ENCODE results near the gene WWOX. TPM values are rescaled to one million over a fixed set of nuclear protein-coding genes. Genes with fewer than 3 reads are reported as not detected.

WWOX gene
- total RNA-seq, 6 donors from 2014 or later: 18.7 to 167 (median 31.0) TPM

DNA sequence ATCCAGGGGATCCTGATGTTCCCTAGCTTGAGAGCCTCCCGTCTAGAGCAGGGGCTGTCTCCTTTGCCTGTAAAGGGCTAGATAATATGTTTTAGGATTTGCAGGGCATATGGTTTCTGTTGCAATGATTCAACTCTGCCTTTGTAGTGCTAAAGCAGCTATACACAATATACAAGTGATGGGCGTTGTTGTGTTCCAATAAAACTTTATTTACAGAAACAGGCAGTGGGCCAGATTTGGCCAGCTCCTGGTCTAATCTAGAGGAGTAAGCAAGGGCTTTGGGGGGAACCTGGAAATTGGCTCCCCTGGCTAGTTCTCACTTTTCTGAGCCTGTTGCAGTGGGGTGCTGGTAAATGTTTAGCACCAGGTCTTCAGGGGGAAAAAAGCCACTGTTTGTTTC lies 13.8 kb downstream of the WWOX start:
- no peak for TF ChIP-seq POLR2AphosphoS5 (IDR thresholded peaks at IDR 0.05)
- ATAC-seq (ENCODE audit: low FRiP score in 2 of 2): no peak
- no peak overlapping the region for H3K4me3 ChIP-seq
- H3K4me1 ChIP-seq: no peaks in the 10 kb centered on the region
- H3K27me3 ChIP-seq: no peaks in the 10 kb centered on the region
- no peaks in the 10 kb centered on the region for H3K9me3 ChIP-seq
- no peak for DNase-seq
- WGBS, 2 donors: 95 to 100% methylated on average over 2 of the region's 2 CpGs
- peaks cover 0 to 37% (median 8%) of the 10 kb centered on the region in 4 donors for H3K36me3 ChIP-seq
- no peak overlapping the region for H3K27ac ChIP-seq

DNA sequence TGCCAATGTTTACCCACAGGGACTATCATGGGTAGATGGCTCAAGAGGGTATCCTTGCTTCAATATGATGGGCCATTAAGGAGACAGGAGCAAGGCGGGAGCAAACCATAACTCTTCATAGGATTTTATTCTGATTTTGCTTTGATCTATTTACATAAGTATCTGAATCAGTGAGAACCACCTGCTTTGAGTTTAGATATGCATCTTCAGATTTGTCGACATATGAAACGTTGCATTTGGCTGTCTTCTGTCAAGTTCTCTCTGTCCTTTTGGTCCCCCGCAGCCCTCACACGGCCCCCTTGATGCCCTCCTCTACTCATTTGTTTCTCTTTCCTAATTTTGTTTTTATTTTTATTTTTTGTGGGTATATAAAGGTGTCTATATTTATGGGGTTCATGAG lies 16.2 kb downstream of the WWOX start:
- Histone ChIP-seq H3K9me3 (no peaks in the 10 kb centered on the region), H3K4me3 (no peak overlapping the region), H3K27ac (no peak overlapping the region), H3K27me3 (no peaks in the 10 kb centered on the region), H3K36me3 (peaks cover 0 to 34% (median 7%) of the 10 kb centered on the region in 4 donors), H3K4me1 (no peaks in the 10 kb centered on the region)
- ATAC-seq (ENCODE audit: low FRiP score in 2 of 2) (no peak), DNase-seq (no peak)
- TF ChIP-seq POLR2A (IDR thresholded peaks at IDR 0.05) (no peak), EP300 (IDR thresholded peaks at IDR 0.05) (no peak), POLR2AphosphoS5 (IDR thresholded peaks at IDR 0.05) (no peak)
- TF ChIP-seq, protein P1, sequence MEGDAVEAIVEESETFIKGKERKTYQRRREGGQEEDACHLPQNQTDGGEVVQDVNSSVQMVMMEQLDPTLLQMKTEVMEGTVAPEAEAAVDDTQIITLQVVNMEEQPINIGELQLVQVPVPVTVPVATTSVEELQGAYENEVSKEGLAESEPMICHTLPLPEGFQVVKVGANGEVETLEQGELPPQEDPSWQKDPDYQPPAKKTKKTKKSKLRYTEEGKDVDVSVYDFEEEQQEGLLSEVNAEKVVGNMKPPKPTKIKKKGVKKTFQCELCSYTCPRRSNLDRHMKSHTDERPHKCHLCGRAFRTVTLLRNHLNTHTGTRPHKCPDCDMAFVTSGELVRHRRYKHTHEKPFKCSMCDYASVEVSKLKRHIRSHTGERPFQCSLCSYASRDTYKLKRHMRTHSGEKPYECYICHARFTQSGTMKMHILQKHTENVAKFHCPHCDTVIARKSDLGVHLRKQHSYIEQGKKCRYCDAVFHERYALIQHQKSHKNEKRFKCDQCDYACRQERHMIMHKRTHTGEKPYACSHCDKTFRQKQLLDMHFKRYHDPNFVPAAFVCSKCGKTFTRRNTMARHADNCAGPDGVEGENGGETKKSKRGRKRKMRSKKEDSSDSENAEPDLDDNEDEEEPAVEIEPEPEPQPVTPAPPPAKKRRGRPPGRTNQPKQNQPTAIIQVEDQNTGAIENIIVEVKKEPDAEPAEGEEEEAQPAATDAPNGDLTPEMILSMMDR (IDR thresholded peaks at IDR 0.05): no peak
- WGBS, 2 donors: 92 to 96% methylated on average over 5 of the region's 5 CpGs

DNA sequence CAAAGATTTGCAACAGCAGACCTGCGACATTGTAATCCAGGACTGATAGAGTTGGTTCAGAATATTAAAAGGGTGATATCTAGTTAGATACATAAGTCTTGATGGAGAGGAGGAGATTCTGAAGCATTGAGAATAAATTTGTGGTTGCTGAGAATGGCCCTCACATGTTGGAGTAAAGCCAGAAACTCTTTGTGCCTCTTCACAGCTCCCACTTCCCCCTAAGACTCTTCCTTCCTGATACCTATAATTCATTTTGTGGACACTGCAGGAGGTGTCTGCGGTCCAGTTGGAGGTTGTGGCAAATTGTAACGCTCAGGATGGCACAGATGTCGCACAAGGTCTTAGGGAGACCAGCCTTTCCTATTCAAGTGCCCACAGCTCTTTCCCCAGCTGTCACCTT lies 17.5 kb downstream of the WWOX start:
- no peak for DNase-seq
- H3K27ac ChIP-seq: no peak overlapping the region
- peaks cover 0 to 27% (median 7%) of the 10 kb centered on the region in 4 donors for H3K36me3 ChIP-seq
- no peaks in the 10 kb centered on the region for H3K4me1 ChIP-seq
- H3K4me3 ChIP-seq: no peak overlapping the region
- TF ChIP-seq, protein P1 (IDR thresholded peaks at IDR 0.05): no peak
- TF ChIP-seq EP300 (IDR thresholded peaks at IDR 0.05): no peak
- no peak for TF ChIP-seq POLR2A (IDR thresholded peaks at IDR 0.05)
- no peak for TF ChIP-seq POLR2AphosphoS5 (IDR thresholded peaks at IDR 0.05)
- H3K9me3 ChIP-seq: no peaks in the 10 kb centered on the region
- 44 to 52% methylated on average over 4 of the region's 4 CpGs for WGBS, 2 donors
- H3K27me3 ChIP-seq: no peaks in the 10 kb centered on the region
- no peak for ATAC-seq (ENCODE audit: low FRiP score in 2 of 2)

DNA sequence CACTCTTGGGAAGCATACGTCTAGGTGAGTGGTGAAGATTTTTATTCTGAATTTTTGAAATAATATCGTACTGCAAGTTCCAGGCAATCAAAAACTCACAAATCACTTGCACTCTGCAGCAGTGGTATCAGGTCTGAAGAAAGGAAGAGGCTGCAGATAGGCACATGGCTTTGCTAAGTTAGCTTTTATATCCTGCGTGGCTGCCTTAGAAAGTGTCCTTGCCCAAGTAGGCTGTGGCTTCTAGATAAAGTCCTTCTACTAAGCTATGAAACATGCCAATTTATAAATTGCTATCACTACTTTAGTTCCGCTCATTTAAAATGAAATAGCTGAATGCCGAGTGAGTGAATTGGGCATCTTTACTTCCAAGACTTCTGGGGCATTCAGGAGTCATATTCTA lies 17.9 kb downstream of the WWOX start:
- Histone ChIP-seq H3K36me3 (peaks cover 0 to 27% (median 7%) of the 10 kb centered on the region in 4 donors), H3K4me1 (no peaks in the 10 kb centered on the region), H3K4me3 (no peak overlapping the region), H3K27me3 (no peaks in the 10 kb centered on the region), H3K9me3 (no peaks in the 10 kb centered on the region), H3K27ac (no peak overlapping the region)
- TF ChIP-seq EP300 (IDR thresholded peaks at IDR 0.05) (no peak), POLR2AphosphoS5 (IDR thresholded peaks at IDR 0.05) (no peak)
- TF ChIP-seq, protein P1 (IDR thresholded peaks at IDR 0.05): no peak
- WGBS, 2 donors: 72 to 88% methylated on average over 5 of the region's 5 CpGs
- DNase-seq (no peak), ATAC-seq (ENCODE audit: low FRiP score in 2 of 2) (no peak)

DNA sequence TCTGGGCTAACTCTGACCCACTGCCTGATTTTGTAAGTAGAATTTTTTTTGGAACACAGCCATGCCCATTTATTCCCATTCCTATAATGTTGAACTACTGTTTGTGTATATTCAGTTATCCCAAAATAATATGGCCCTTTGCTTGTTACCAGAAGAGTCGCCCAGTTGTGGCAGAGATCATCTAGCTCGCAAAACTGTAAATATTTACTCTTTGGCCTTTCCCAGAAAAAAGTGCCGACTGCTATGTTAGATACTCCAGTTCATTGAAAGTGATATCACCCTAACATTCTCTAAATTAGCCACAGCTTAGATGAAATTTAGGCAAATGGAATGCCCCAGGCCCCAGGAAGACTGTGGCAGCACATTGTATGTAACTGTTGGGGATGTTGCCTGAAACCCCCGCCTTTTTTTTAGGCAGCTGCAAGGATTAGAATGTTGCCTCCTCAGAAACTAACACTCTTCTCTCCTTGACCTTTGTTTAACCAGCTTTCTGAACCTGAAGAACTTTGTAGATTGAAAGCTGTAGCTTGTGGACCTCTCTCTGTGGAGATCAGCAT lies 19.1 kb downstream of the WWOX start:
- Histone ChIP-seq H3K27ac (no peak overlapping the region), H3K4me1 (peaks cover 0 to 6% (median 3%) of the 10 kb centered on the region in 4 donors), H3K4me3 (no peak overlapping the region), H3K27me3 (no peaks in the 10 kb centered on the region), H3K36me3 (peaks cover 0 to 27% (median 7%) of the 10 kb centered on the region in 4 donors), H3K9me3 (no peaks in the 10 kb centered on the region)
- ATAC-seq (ENCODE audit: low FRiP score in 2 of 2): no peak
- no peak for DNase-seq
- WGBS, 2 donors: 43 to 69% methylated on average over 4 of the region's 4 CpGs
- TF ChIP-seq POLR2AphosphoS5 (IDR thresholded peaks at IDR 0.05): no peak
- no peak for TF ChIP-seq EP300 (IDR thresholded peaks at IDR 0.05)
- TF ChIP-seq POLR2A (IDR thresholded peaks at IDR 0.05): no peak
- TF ChIP-seq, protein P1 (IDR thresholded peaks at IDR 0.05): no peak
